ENCODE results near the gene GDPGP1.
A peak's percentile ranks its signal among the peaks of the same experiment; 100 is the strongest.

GDPGP1 gene

GRCh38 chr15:90231028-90232017 is 2.7 kb upstream of the GDPGP1 start:
- TF ChIP-seq CTCF (conservative IDR thresholded peaks at IDR 0.05; ENCODE audit: control insufficient read depth, insufficient read depth, low read depth, low read length) = no peak
- no peak for DNase-seq (ENCODE audit: low read depth)
- no peak overlapping the region for H3K4me3 ChIP-seq (ENCODE audit: control insufficient read depth, low read depth, low read length)

GRCh38 chr15:90232196-90232595 is 1.8 kb upstream of the GDPGP1 start:
- DNase-seq (ENCODE audit: low read depth) = peak; percentile 15
- TF ChIP-seq CTCF (conservative IDR thresholded peaks at IDR 0.05; ENCODE audit: control insufficient read depth, insufficient read depth, low read depth, low read length) = no peak
- H3K4me3 ChIP-seq (ENCODE audit: control insufficient read depth, low read depth, low read length) = no peak overlapping the region

- H3K4me3 ChIP-seq (ENCODE audit: control insufficient read depth, low read depth, low read length) = peak overlapping the region; percentile 72
- peak; percentile 33 for DNase-seq (ENCODE audit: low read depth)
- peak; percentile 47 for TF ChIP-seq CTCF (conservative IDR thresholded peaks at IDR 0.05; ENCODE audit: control insufficient read depth, insufficient read depth, low read depth, low read length)
These were observed 1.0 kb upstream of the GDPGP1 start for GRCh38 chr15:90232941-90233386.

- peak; percentile 94 for DNase-seq (ENCODE audit: low read depth)
- TF ChIP-seq CTCF (conservative IDR thresholded peaks at IDR 0.05; ENCODE audit: control insufficient read depth, insufficient read depth, low read depth, low read length) = no peak
- H3K4me3 ChIP-seq (ENCODE audit: control insufficient read depth, low read depth, low read length) = peak within 1 kb of the TSS; percentile 72
These were observed 468 bp upstream of the GDPGP1 start, which contains the start of gene CIB1 for GRCh38 chr15:90233387-90234095. Gene CIB1 (minus strand): TSS chr15:90233941. CDS start chr15:90233885, 56 bp downstream.

- H3K4me3 ChIP-seq (ENCODE audit: control insufficient read depth, low read depth, low read length) = no peak overlapping the region
- no peak for TF ChIP-seq CTCF (conservative IDR thresholded peaks at IDR 0.05; ENCODE audit: control insufficient read depth, insufficient read depth, low read depth, low read length)
These were observed 5.4 kb downstream of the GDPGP1 start for GRCh38 chr15:90239371-90239770.

GRCh38 chr15:90240856-90241255 is 6.8 kb downstream of the GDPGP1 start:
- DNase-seq (ENCODE audit: low read depth) = no peak
- no peak for TF ChIP-seq CTCF (conservative IDR thresholded peaks at IDR 0.05; ENCODE audit: control insufficient read depth, insufficient read depth, low read depth, low read length)
- H3K4me3 ChIP-seq (ENCODE audit: control insufficient read depth, low read depth, low read length) = no peak overlapping the region

More at GRCh38 chr15:90239371-90239770, 5.4 kb downstream of the GDPGP1 start:
- DNase-seq (ENCODE audit: low read depth) = no peak
